Measurements from ENCODE around the gene CLCN5. TPM values are rescaled to one million over a fixed set of nuclear protein-coding genes. Genes with fewer than 3 reads are reported as not detected.
A peak's percentile ranks its signal among the peaks of the same experiment; 100 is the strongest.
"Not testable (repeated sequence)": the region's sequence is repeated elsewhere in the genome, so short reads cannot be mapped to it uniquely, and the experiment has no call there.

Gene CLCN5
- total and polyA plus RNA-seq, 8 donors: 0.31 to 13.8 (median 1.6) TPM

DNA sequence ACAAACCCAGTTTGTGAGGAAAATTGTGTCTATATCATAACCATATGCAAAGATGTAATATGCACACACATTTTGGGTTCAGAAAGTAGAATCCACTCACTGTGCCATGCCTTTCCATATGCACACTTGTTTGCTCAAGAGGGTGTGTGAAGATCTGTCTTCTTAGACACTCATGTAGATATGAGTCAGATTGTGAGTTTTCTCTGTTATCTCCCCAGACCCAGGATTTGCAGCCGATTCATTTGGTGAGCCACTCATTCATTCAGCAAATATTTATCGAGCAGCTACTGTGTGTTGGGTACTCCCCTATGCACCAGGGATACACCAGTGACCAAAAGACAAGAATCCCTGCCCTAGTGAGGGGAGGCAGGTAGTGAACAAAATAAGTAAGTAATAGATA is 81.5 kb downstream of the CLCN5 start:
- no peak overlapping the region for H3K27ac ChIP-seq
- no peak overlapping the region for H3K4me3 ChIP-seq
- no peaks in the 10 kb centered on the region for H3K4me1 ChIP-seq
- intact Hi-C loops (cut with DNase I; ENCODE audit: low total_unique reads): no loop called here
- 58 to 76% (median 72%) methylated on average over 2 of the region's 2 CpGs for WGBS, 5 donors
- no peak for TF ChIP-seq POLR2A (IDR thresholded peaks at IDR 0.05)
- TF ChIP-seq, protein P1, sequence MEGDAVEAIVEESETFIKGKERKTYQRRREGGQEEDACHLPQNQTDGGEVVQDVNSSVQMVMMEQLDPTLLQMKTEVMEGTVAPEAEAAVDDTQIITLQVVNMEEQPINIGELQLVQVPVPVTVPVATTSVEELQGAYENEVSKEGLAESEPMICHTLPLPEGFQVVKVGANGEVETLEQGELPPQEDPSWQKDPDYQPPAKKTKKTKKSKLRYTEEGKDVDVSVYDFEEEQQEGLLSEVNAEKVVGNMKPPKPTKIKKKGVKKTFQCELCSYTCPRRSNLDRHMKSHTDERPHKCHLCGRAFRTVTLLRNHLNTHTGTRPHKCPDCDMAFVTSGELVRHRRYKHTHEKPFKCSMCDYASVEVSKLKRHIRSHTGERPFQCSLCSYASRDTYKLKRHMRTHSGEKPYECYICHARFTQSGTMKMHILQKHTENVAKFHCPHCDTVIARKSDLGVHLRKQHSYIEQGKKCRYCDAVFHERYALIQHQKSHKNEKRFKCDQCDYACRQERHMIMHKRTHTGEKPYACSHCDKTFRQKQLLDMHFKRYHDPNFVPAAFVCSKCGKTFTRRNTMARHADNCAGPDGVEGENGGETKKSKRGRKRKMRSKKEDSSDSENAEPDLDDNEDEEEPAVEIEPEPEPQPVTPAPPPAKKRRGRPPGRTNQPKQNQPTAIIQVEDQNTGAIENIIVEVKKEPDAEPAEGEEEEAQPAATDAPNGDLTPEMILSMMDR (IDR thresholded peaks at IDR 0.05): no peak
- no peak for TF ChIP-seq EP300 (IDR thresholded peaks at IDR 0.05)
- no peak for TF ChIP-seq POLR2AphosphoS5 (IDR thresholded peaks at IDR 0.05)
- H3K27me3 ChIP-seq: no peaks in the 10 kb centered on the region
- no peak for DNase-seq
- no peaks in the 10 kb centered on the region for H3K36me3 ChIP-seq
- no peaks in the 10 kb centered on the region for H3K9me3 ChIP-seq

DNA sequence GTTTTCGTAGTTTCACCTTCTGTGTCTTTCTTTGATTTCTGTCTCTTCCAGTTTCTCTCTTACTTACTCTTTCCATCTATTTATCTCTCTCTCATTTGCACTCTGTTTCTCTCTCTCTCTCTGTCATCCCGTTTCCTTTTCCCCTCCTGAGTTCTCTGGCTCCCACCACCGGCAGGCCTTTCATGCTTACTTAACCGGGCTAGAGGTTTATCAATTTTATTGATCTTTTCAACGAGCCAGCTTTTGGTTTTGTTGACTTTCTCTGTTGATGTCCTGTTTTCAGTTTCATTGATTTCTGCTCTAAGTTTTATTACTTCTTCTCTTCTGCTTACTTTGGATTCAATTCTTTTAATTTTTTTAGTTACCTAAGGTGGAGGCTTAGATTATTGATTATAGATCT is 103.2 kb downstream of the CLCN5 start:
- H3K4me1 ChIP-seq; intact Hi-C loops (cut with DNase I; ENCODE audit: low total_unique reads); H3K27me3 ChIP-seq; H3K9me3 ChIP-seq; H3K4me3 ChIP-seq; H3K27ac ChIP-seq; DNase-seq; H3K36me3 ChIP-seq: not testable (repeated sequence)
- WGBS, 5 donors: 36 to 52% (median 42%) methylated on average over 3 to 5 of the region's 5 CpGs

DNA sequence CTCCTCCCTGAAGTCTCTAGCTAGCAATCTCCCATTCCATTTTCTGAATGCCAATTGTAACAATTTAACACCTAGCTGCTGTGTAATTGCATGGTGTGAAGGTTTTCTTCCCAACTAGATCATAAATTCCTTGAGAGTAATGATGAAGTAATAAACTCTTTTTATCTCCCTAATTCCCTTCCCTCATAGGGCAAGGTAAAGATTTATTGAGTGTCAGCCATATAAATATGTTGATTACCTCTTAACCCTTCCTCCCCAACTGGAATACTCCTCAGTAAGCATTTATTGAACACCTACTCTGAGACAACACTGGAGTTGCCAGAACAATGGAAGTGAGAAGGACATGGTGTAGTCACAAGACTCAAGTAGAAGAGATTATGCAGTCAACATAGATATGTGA is 112.7 kb downstream of the CLCN5 start:
- DNase-seq: no peak
- Histone ChIP-seq H3K9me3 (no peaks in the 10 kb centered on the region), H3K36me3 (no peaks in the 10 kb centered on the region), H3K27ac (no peak overlapping the region), H3K27me3 (peaks cover 0 to 3% (median 0%) of the 10 kb centered on the region in 3 donors), H3K4me1 (peaks cover 0 to 10% (median 0%) of the 10 kb centered on the region in 4 donors), H3K4me3 (no peak overlapping the region)
- TF ChIP-seq, protein P1 (IDR thresholded peaks at IDR 0.05): no peak
- TF ChIP-seq EP300 (IDR thresholded peaks at IDR 0.05) (no peak), POLR2A (IDR thresholded peaks at IDR 0.05) (no peak), POLR2AphosphoS5 (IDR thresholded peaks at IDR 0.05) (no peak)
- intact Hi-C loops (cut with DNase I; ENCODE audit: low total_unique reads): no loop called here

DNA sequence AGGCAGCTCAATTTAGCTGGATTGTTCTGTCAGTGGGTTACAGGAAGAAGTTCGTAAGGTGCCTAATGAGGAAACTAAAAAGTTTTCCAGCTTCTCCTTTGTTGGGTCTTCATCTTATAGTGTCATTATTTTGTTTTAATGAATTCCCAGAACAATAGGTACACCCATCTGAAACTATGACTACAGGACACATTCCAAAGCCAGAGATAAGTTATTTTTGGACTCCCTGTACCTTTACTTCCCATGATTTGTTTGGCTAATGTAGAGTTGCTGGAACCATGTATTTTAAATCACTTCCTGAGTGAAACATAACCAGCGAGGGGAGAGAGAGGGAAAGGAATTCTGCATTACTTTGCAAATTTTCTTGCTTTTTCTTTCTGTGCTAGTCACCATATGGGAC is 114.0 kb downstream of the CLCN5 start:
- Histone ChIP-seq H3K27ac (no peak overlapping the region), H3K27me3 (peaks cover 0 to 3% (median 0%) of the 10 kb centered on the region in 3 donors), H3K36me3 (no peaks in the 10 kb centered on the region), H3K9me3 (no peaks in the 10 kb centered on the region), H3K4me1 (peaks cover 0 to 10% (median 0%) of the 10 kb centered on the region in 4 donors), H3K4me3 (no peak overlapping the region)
- WGBS, 5 donors: 26 to 48% (median 43%) methylated on average over 2 of the region's 2 CpGs
- intact Hi-C loops (cut with DNase I; ENCODE audit: low total_unique reads): no loop called here
- peak in 1 of 2 donors; percentile 2 for DNase-seq
- TF ChIP-seq EP300 (IDR thresholded peaks at IDR 0.05) (no peak), POLR2AphosphoS5 (IDR thresholded peaks at IDR 0.05) (no peak), POLR2A (IDR thresholded peaks at IDR 0.05) (no peak)
- TF ChIP-seq, protein P1 (IDR thresholded peaks at IDR 0.05): no peak

DNA sequence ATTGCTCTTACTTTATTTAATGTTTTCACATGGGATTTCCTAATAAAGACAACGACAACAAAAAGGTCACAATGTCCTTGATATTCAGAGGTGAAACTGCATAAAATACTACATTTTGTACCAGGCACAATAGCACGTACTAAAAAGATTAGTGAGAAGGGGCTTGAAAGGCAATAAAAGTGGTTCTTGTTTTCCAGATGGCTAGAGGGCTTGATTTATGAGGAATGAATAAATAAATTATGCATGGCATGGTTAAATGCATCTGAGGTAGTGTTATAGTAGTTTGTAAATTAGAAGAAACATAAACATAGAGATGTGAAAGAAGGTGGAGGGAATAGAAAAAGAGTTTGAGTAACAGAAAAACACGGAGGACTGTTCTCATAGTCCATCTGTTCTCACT is 123.4 kb downstream of the CLCN5 start:
- Histone ChIP-seq H3K9me3 (no peaks in the 10 kb centered on the region), H3K4me1 (no peaks in the 10 kb centered on the region), H3K27ac (no peak overlapping the region), H3K27me3 (peaks cover 0 to 2% (median 0%) of the 10 kb centered on the region in 3 donors), H3K4me3 (no peak overlapping the region), H3K36me3 (no peaks in the 10 kb centered on the region)
- WGBS, 5 donors: 58 to 88% (median 77%) methylated on average over 3 of the region's 3 CpGs
- DNase-seq: no peak
- intact Hi-C loops (cut with DNase I; ENCODE audit: low total_unique reads): no loop called here
- TF ChIP-seq, protein P1 (IDR thresholded peaks at IDR 0.05): no peak
- TF ChIP-seq POLR2A (IDR thresholded peaks at IDR 0.05): no peak
- TF ChIP-seq EP300 (IDR thresholded peaks at IDR 0.05): no peak
- TF ChIP-seq POLR2AphosphoS5 (IDR thresholded peaks at IDR 0.05): no peak
